SU-DHL-6 (cell line): ENCODE measurements around the gene GMCL1.
"Not testable (repeated sequence)": the region's sequence is repeated elsewhere in the genome, so short reads cannot be mapped to it uniquely, and the experiment has no call there.

Source experiments
- H2AFZ ChIP-seq: fragments of 200-600 bp; sonication (generic); 2 replicates; pipeline ENCODE4 v1.6.1; 2014; ENCODE audit warnings: low read depth, mild to moderate bottlenecking, moderate library complexity, mixed read lengths, antibody characterized with exemption, low read length; ENCODE audit not compliant: severe bottlenecking
- H3F3A ChIP-seq: fragments of 200-600 bp; shearing (Covaris generic); 2 replicates; pipeline ENCODE4 v1.6.0; 2016; ENCODE audit warnings: antibody characterized with exemption, mild to moderate bottlenecking; ENCODE audit not compliant: insufficient read depth
- H3K27ac ChIP-seq: fragments of 200-600 bp; sonication (generic); 2 replicates; pipeline ENCODE4 v1.5.1; 2016; ENCODE audit warnings: low read depth, mild to moderate bottlenecking, low read length, moderate library complexity, mixed read lengths
- H3K27me3 ChIP-seq: fragments of 200-600 bp; sonication (generic), shearing (Covaris generic); 2 replicates; pipeline ENCODE4 v1.6.0; 2014; ENCODE audit warnings: mild to moderate bottlenecking, low read length
- H3K36me3 ChIP-seq: fragments of 200-600 bp; sonication (generic); 2 replicates; pipeline ENCODE4 v1.6.1; 2014; ENCODE audit warnings: mild to moderate bottlenecking, low read length, mixed read lengths
- H3K4me2 ChIP-seq: fragments of 300-600, 200-600 bp; shearing (Covaris generic), sonication (generic); 2 replicates; pipeline ENCODE4 v1.6.0; 2014; ENCODE audit warnings: low read length, low read depth, mild to moderate bottlenecking; ENCODE audit not compliant: poor library complexity, severe bottlenecking
- H3K4me3 ChIP-seq: fragments of 200-600 bp; sonication (generic); 2 replicates; pipeline ENCODE4 v1.5.1; 2014; ENCODE audit warnings: antibody characterized with exemption, low read length, mild to moderate bottlenecking, mixed read lengths; ENCODE audit not compliant: insufficient read depth, poor library complexity, severe bottlenecking
- H3K79me2 ChIP-seq: fragments of 200-600 bp; sonication (generic); 2 replicates; pipeline ENCODE4 v1.6.1; 2014; ENCODE audit warnings: mild to moderate bottlenecking, low read length, moderate library complexity; ENCODE audit not compliant: insufficient read depth
- H3K9ac ChIP-seq: fragments of 200-600 bp; sonication (generic); 2 replicates; pipeline ENCODE4 v1.7.0; 2014; ENCODE audit warnings: mild to moderate bottlenecking, low read length
- H3K9me2 ChIP-seq: fragments of 200-600 bp; sonication (generic); replicated peaks from 2 replicates; pipeline ENCODE4 v1.6.1; 2014; ENCODE audit warnings: low read length; ENCODE audit not compliant: insufficient read depth
- H3K9me3 ChIP-seq: fragments of 200-600 bp; sonication (generic); 2 replicates; pipeline ENCODE4 v1.6.1; 2014; ENCODE audit warnings: low read length, mixed read lengths; ENCODE audit not compliant: insufficient read depth
- H4K20me1 ChIP-seq: fragments of 200-600 bp; sonication (generic); 2 replicates; pipeline ENCODE4 v1.6.1; 2014; ENCODE audit warnings: low read depth, mild to moderate bottlenecking, antibody characterized with exemption, low read length, moderate library complexity, mixed read lengths
- EZH2phosphoT487 ChIP-seq: fragments of 200-600 bp; sonication (generic), shearing (Covaris generic); conservative IDR thresholded peaks from 2 replicates; pipeline ENCODE4 v1.6.1; 2018; ENCODE audit warnings: mild to moderate bottlenecking, antibody characterized with exemption, low read length, moderate library complexity, mixed read lengths
- TF ChIP-seq, protein P1 (sequence below): fragments of 200-600 bp; sonication (generic); IDR thresholded peaks from one replicate; pipeline ENCODE4 v1.5.1; 2017; ENCODE audit warnings: antibody characterized with exemption, mild to moderate bottlenecking, low read length, moderate library complexity; ENCODE audit not compliant: insufficient read depth, poor library complexity, severe bottlenecking

GMCL1 gene

GRCh38 chr2:69801745-69802290 lies 27.6 kb upstream of the GMCL1 start:
- no peaks in the 10 kb centered on the region for H3F3A ChIP-seq
- TF ChIP-seq, protein P1, sequence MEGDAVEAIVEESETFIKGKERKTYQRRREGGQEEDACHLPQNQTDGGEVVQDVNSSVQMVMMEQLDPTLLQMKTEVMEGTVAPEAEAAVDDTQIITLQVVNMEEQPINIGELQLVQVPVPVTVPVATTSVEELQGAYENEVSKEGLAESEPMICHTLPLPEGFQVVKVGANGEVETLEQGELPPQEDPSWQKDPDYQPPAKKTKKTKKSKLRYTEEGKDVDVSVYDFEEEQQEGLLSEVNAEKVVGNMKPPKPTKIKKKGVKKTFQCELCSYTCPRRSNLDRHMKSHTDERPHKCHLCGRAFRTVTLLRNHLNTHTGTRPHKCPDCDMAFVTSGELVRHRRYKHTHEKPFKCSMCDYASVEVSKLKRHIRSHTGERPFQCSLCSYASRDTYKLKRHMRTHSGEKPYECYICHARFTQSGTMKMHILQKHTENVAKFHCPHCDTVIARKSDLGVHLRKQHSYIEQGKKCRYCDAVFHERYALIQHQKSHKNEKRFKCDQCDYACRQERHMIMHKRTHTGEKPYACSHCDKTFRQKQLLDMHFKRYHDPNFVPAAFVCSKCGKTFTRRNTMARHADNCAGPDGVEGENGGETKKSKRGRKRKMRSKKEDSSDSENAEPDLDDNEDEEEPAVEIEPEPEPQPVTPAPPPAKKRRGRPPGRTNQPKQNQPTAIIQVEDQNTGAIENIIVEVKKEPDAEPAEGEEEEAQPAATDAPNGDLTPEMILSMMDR, result no peak
- no peak for TF ChIP-seq EZH2phosphoT487
- H2AFZ ChIP-seq, result no peak overlapping the region
- H3K36me3 ChIP-seq, result no peaks in the 10 kb centered on the region
- no peak overlapping the region for H3K9ac ChIP-seq
- no peak overlapping the region for H3K27ac ChIP-seq
- H4K20me1 ChIP-seq, result no peaks in the 10 kb centered on the region
- no peaks in the 10 kb centered on the region for H3K79me2 ChIP-seq
- no peaks in the 10 kb centered on the region for H3K9me3 ChIP-seq
- no peak overlapping the region for H3K4me2 ChIP-seq
- H3K9me2 ChIP-seq, result no peaks in the 10 kb centered on the region
- no peaks in the 10 kb centered on the region for H3K27me3 ChIP-seq
- H3K4me3 ChIP-seq, result no peak overlapping the region

- H3F3A ChIP-seq, H3K36me3 ChIP-seq, H3K9me2 ChIP-seq, H3K9ac ChIP-seq, H3K79me2 ChIP-seq, H2AFZ ChIP-seq, H3K27ac ChIP-seq, H3K4me3 ChIP-seq, H3K9me3 ChIP-seq, H3K27me3 ChIP-seq, H4K20me1 ChIP-seq, H3K4me2 ChIP-seq: not testable (repeated sequence)
Observed at GRCh38 chr2:69802781-69803367, 26.6 kb upstream of the GMCL1 start.

DNA sequence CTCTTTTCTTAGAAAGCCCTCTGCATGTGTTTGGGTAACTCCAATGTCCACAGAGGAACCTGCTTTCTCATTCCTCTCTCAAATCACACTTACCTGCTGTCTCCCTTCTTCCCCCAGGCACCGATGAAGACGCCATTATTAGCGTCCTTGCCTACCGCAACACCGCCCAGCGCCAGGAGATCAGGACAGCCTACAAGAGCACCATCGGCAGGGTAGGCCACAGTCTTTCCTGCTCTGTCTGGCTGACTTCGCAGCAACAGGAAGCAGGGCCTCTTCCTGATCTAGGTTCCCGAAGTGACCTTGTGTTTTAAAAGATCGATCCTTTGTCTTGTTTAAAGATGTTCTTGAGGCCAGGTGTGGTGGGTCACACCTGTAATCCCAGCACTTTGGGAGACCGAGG lies 25.0 kb upstream of the GMCL1 start:
- H3K4me3 ChIP-seq, result no peak overlapping the region
- H3K9ac ChIP-seq, result no peak overlapping the region
- no peaks in the 10 kb centered on the region for H3K9me3 ChIP-seq
- no peaks in the 10 kb centered on the region for H3K79me2 ChIP-seq
- no peaks in the 10 kb centered on the region for H3K9me2 ChIP-seq
- no peak overlapping the region for H3K4me2 ChIP-seq
- TF ChIP-seq EZH2phosphoT487, result no peak
- TF ChIP-seq, protein P1, result no peak
- no peaks in the 10 kb centered on the region for H4K20me1 ChIP-seq
- no peaks in the 10 kb centered on the region for H3K27me3 ChIP-seq
- H3K36me3 ChIP-seq, result no peaks in the 10 kb centered on the region
- no peak overlapping the region for H2AFZ ChIP-seq
- no peak overlapping the region for H3K27ac ChIP-seq
- no peaks in the 10 kb centered on the region for H3F3A ChIP-seq

GRCh38 chr2:69805887-69806286 lies 23.6 kb upstream of the GMCL1 start:
- H2AFZ ChIP-seq, result no peak overlapping the region
- no peaks in the 10 kb centered on the region for H3K9me3 ChIP-seq
- no peak overlapping the region for H3K4me3 ChIP-seq
- no peak overlapping the region for H3K27ac ChIP-seq
- H3F3A ChIP-seq, result no peaks in the 10 kb centered on the region
- no peaks in the 10 kb centered on the region for H3K79me2 ChIP-seq
- H3K9ac ChIP-seq, result no peak overlapping the region
- H3K4me2 ChIP-seq, result no peak overlapping the region
- no peaks in the 10 kb centered on the region for H3K36me3 ChIP-seq
- H3K9me2 ChIP-seq, result no peaks in the 10 kb centered on the region
- TF ChIP-seq EZH2phosphoT487, result no peak
- TF ChIP-seq, protein P1, result no peak
- H3K27me3 ChIP-seq, result no peaks in the 10 kb centered on the region
- no peaks in the 10 kb centered on the region for H4K20me1 ChIP-seq
